ENCODE results near the gene KIF23.

GRCh38 chr15:69443032-69443611, 29.0 kb downstream of the KIF23 start:
- no peak for TF ChIP-seq ELK1 (IDR thresholded peaks at IDR 0.05; ENCODE audit: borderline replicate concordance, low read depth, low read length)
- TF ChIP-seq CTCF (conservative IDR thresholded peaks at IDR 0.05; ENCODE audit: low read depth, low read length) = no peak
- no peak for TF ChIP-seq MAFK (IDR thresholded peaks at IDR 0.05; ENCODE audit: low read depth, low read length)

Measured in IMR-90 (cell line).